ENCODE measurements around the gene PGLYRP4. TPM values are rescaled to one million over a fixed set of nuclear protein-coding genes. Genes with fewer than 3 reads are reported as not detected.

Gene PGLYRP4
- total and polyA plus RNA-seq, 12 donors: not detected

DNA sequence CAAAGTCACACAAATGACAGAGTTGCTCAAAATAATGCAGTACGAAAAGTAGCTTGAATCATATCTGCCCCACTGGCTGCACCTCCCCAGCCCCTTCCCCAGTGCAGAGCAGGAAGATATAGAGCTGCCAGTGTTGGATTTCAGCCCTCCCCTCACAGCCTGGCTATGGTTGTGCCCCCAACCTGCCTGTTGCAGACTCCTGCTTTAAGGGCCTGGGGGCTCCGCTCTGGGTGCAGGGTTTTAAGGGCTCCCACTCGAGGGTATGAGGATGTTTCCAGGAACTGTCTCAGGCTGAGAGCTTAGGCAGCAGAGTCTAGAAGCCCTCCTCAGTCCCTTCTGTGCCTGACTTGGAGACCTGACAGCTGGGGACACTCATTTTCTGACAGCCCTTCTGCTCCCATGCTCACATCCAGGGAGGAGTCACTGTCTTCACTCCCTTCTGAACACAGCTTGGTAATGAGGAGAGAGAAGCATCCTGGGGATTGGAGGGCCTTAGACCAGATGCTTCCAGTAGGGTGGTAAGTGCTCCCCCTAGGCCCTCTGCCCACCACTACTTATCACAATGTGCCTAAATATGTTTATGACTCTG is 13.6 kb upstream of the PGLYRP4 start:
- no peak for ATAC-seq

DNA sequence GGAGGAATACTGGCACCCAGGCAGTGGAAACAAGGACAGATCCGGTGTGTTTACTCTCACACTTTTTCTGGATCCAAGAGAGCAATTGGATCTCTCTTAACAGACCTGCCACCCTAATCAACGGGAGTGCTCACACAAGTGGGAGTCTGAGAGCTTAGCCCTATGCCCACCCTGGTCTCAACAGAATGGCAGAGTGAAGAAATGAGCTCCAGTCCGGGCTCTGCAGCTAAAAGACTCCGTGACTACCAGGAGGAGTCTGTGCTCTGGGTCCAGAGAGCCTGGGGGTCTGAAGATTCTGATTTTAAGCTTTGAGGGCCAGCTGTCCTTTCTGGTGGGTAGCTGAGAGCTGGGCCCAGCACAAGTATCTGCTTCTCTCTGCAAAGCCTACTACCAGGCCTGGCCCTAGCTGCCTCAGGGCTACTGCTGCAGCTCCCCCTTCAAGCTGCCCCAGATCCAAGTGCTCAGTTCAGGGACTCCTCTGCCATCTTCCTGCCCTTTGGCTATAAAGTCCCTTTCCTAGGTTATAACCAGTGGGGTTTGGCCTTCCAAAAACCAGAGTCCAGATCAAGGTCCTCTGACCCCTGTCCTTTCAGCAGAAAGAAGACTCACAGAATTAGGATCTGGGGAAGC is 13.0 kb upstream of the PGLYRP4 start:
- H3K36me3 ChIP-seq: peaks cover 0 to 5% (median 0%) of the 10 kb centered on the region in 9 donors
- H3K4me1 ChIP-seq: peaks cover 0 to 63% (median 6%) of the 10 kb centered on the region in 9 donors
- WGBS, 2 donors: 80% methylated on average over 4 of the region's 4 CpGs
- peak overlapping the region in 1 of 10 donors; percentile 86 for H3K27ac ChIP-seq
- TF ChIP-seq, protein P1, sequence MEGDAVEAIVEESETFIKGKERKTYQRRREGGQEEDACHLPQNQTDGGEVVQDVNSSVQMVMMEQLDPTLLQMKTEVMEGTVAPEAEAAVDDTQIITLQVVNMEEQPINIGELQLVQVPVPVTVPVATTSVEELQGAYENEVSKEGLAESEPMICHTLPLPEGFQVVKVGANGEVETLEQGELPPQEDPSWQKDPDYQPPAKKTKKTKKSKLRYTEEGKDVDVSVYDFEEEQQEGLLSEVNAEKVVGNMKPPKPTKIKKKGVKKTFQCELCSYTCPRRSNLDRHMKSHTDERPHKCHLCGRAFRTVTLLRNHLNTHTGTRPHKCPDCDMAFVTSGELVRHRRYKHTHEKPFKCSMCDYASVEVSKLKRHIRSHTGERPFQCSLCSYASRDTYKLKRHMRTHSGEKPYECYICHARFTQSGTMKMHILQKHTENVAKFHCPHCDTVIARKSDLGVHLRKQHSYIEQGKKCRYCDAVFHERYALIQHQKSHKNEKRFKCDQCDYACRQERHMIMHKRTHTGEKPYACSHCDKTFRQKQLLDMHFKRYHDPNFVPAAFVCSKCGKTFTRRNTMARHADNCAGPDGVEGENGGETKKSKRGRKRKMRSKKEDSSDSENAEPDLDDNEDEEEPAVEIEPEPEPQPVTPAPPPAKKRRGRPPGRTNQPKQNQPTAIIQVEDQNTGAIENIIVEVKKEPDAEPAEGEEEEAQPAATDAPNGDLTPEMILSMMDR (IDR thresholded peaks at IDR 0.05): no peak
- H3K9me3 ChIP-seq: no peaks in the 10 kb centered on the region
- ATAC-seq (no peak), DNase-seq (no peak)
- H3K4me3 ChIP-seq: no peak overlapping the region
- intact Hi-C loops (cut with DNase I): loop anchor here in 1 of 10 donors (5.0 kb wide), 1 partner anchor 121 kb away; no protein-coding TSS in a partner anchor
- peaks cover 0 to 3% (median 0%) of the 10 kb centered on the region in 7 donors for H3K27me3 ChIP-seq

More for the DNA sequence above, 13.6 kb upstream of the PGLYRP4 start:
- H3K27ac ChIP-seq: peak overlapping the region in 1 of 10 donors; percentile 86
- DNase-seq: no peak
- intact Hi-C loops (cut with DNase I): loop anchor here in 1 of 10 donors (5.0 kb wide), 1 partner anchor 120 kb away; no protein-coding TSS in a partner anchor
- H3K27me3 ChIP-seq: peaks cover 0 to 3% (median 0%) of the 10 kb centered on the region in 7 donors
- H3K36me3 ChIP-seq: peaks cover 0 to 5% (median 0%) of the 10 kb centered on the region in 9 donors
- no peaks in the 10 kb centered on the region for H3K9me3 ChIP-seq
- TF ChIP-seq, protein P1 (IDR thresholded peaks at IDR 0.05): no peak
- no peak overlapping the region for H3K4me3 ChIP-seq
- peaks cover 0 to 63% (median 6%) of the 10 kb centered on the region in 9 donors for H3K4me1 ChIP-seq
- WGBS, 2 donors: 68 to 70% methylated on average over 3 of the region's 3 CpGs

DNA sequence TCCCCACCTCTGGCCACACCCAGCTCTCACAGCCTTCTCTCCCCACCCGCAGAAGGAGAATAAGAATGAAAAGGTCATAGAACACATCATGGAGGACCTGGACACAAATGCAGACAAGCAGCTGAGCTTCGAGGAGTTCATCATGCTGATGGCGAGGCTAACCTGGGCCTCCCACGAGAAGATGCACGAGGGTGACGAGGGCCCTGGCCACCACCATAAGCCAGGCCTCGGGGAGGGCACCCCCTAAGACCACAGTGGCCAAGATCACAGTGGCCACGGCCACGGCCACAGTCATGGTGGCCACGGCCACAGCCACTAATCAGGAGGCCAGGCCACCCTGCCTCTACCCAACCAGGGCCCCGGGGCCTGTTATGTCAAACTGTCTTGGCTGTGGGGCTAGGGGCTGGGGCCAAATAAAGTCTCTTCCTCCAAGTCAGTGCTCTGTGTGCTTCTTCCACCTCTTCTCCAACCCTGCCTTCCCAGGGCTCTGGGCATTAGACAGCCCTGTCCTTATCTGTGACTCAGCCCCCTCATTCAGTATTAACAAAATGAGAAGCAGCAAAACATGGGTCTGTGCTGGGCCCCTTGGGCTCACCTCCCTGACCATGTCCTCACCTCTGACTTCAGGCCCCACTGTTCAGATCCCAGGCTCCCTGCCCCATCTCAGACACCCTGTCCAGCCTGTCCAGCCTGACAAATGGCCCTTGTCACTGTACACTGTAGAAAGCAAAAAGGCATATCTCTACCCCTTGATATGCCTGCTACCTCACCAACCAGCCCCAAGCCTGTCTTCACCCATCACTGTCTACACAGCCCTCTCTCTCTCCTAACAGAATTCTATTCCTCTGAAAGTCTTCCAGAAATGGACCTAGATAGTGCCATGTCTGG is 12.2 kb upstream of the PGLYRP4 start:
- TF ChIP-seq, protein P1 (IDR thresholded peaks at IDR 0.05): no peak
- H3K36me3 ChIP-seq: peaks cover 0 to 5% (median 0%) of the 10 kb centered on the region in 9 donors
- H3K27me3 ChIP-seq: peaks cover 0 to 3% (median 0%) of the 10 kb centered on the region in 7 donors
- no peaks in the 10 kb centered on the region for H3K9me3 ChIP-seq
- H3K4me3 ChIP-seq: peak overlapping the region in 1 of 10 donors; percentile 50
- H3K4me1 ChIP-seq: peaks cover 0 to 63% (median 6%) of the 10 kb centered on the region in 9 donors
- H3K27ac ChIP-seq: peak overlapping the region in 2 of 10 donors; percentile 10 to 86
- intact Hi-C loops (cut with DNase I): loop anchor here in 1 of 10 donors (5.0 kb wide), 1 partner anchor 121 kb away; no protein-coding TSS in a partner anchor
- WGBS, 2 donors: 88 to 94% methylated on average over 11 of the region's 11 CpGs
- DNase-seq: no peak
- peak in 4 of 8 donors; percentile 12 to 43 (median 20) for ATAC-seq

DNA sequence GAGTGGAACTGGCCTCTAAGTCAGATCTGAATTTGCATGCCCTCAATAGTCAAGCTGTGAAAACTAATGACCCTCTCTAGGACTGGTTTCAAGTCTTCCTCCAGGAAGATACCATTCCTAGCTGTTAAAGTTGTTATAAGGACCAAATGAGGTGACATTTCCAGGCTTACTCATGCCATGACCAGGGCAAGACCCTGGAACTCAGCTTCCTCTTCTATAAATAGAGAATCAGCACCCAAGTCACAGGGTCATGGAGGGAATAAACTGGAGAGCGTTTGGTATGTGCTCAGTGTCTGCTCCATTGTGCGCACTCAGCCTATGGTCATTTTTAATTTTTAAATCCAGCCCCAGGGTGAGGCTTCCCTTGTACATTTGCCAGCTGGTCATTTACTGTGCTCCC is 11.5 kb upstream of the PGLYRP4 start:
- peak overlapping the region in 2 of 10 donors; percentile 10 to 86 for H3K27ac ChIP-seq
- peak overlapping the region in 1 of 10 donors; percentile 50 for H3K4me3 ChIP-seq
- intact Hi-C loops (cut with DNase I): loop anchor here in 1 of 10 donors (5.0 kb wide), 1 partner anchor 122 kb away; no protein-coding TSS in a partner anchor
- no peaks in the 10 kb centered on the region for H3K27me3 ChIP-seq
- TF ChIP-seq, protein P1 (IDR thresholded peaks at IDR 0.05): no peak
- peaks cover 0 to 60% (median 6%) of the 10 kb centered on the region in 9 donors for H3K4me1 ChIP-seq
- DNase-seq: no peak
- H3K9me3 ChIP-seq: no peaks in the 10 kb centered on the region
- peaks cover 0 to 5% (median 0%) of the 10 kb centered on the region in 9 donors for H3K36me3 ChIP-seq
- ATAC-seq: peak in 5 of 8 donors; percentile 26 to 60 (median 43)
- 74 to 81% methylated on average over 2 of the region's 2 CpGs for WGBS, 2 donors

Measured in heart right ventricle (tissue), 16 donors.